ENCODE results near the gene RGS3.

- no peak for TF ChIP-seq CTCF (IDR thresholded peaks at IDR 0.05)
- TF ChIP-seq RCOR1 (IDR thresholded peaks at IDR 0.05; ENCODE audit: low read length) = no peak
- no peak for TF ChIP-seq ZBTB33 (IDR thresholded peaks at IDR 0.05; ENCODE audit: borderline replicate concordance, low read depth)
- no peak for TF ChIP-seq NFIC (IDR thresholded peaks at IDR 0.05; ENCODE audit: borderline replicate concordance)
- no peak for TF ChIP-seq EP300 (IDR thresholded peaks at IDR 0.05; ENCODE audit: borderline replicate concordance in 1 of 2, low read depth in 1 of 2, low read length in 1 of 2)
- no peak for TF ChIP-seq POLR2AphosphoS5 (IDR thresholded peaks at IDR 0.05; ENCODE audit: low read depth, low read length)
- no peak for TF ChIP-seq FOXM1 (IDR thresholded peaks at IDR 0.05; ENCODE audit: low read depth)
- TF ChIP-seq SMC3 (IDR thresholded peaks at IDR 0.05; ENCODE audit: low read depth, low read length) = no peak
- TF ChIP-seq ELF1 (IDR thresholded peaks at IDR 0.05) = no peak
- no peak for TF ChIP-seq TAF1 (IDR thresholded peaks at IDR 0.05; ENCODE audit: borderline replicate concordance, low read depth, low read length)
- no peak for TF ChIP-seq TEAD4 (IDR thresholded peaks at IDR 0.05; ENCODE audit: borderline replicate concordance, insufficient read depth)
- TF ChIP-seq RAD21 (IDR thresholded peaks at IDR 0.05; ENCODE audit: low read length) = no peak
These were observed 45.9 kb downstream of the RGS3 start for GRCh38 chr9:113509463-113509862.
